HG02884 (cell line): ENCODE measurements around the gene STX1B.
"Not testable (repeated sequence)": the region's sequence is repeated elsewhere in the genome, so short reads cannot be mapped to it uniquely, and the experiment has no call there.

ENCODE experiments used
- ATAC-seq: cut with Tn5 transposase; IDR thresholded peaks from one replicate; pipeline ENCODE4 v1.9.1; 2021; ENCODE audit warnings: mild to moderate bottlenecking, moderate library complexity; ENCODE audit not compliant: unreplicated experiment

The STX1B gene

GRCh38 chr16:31016018-31016417, 5.6 kb upstream of the STX1B start:
- no peak for ATAC-seq

- not testable (repeated sequence) for ATAC-seq
These were observed 2.9 kb upstream of the STX1B start for GRCh38 chr16:31013292-31013691.

GRCh38 chr16:31011815-31012214, 1.4 kb upstream of the STX1B start:
- ATAC-seq: not testable (repeated sequence)

- ATAC-seq: no peak
These were observed 399 bp downstream of the STX1B start for GRCh38 chr16:31009894-31010584.

GRCh38 chr16:31009120-31009519, 1.3 kb downstream of the STX1B start:
- no peak for ATAC-seq

GRCh38 chr16:31008551-31008950, 1.9 kb downstream of the STX1B start:
- no peak for ATAC-seq

GRCh38 chr16:31008149-31008548, 2.3 kb downstream of the STX1B start:
- no peak for ATAC-seq

GRCh38 chr16:31007684-31008083, 2.8 kb downstream of the STX1B start:
- no peak for ATAC-seq

- ATAC-seq: no peak
These were observed 3.8 kb downstream of the STX1B start for GRCh38 chr16:31006589-31006988.

- no peak for ATAC-seq
These were observed 4.4 kb downstream of the STX1B start for GRCh38 chr16:31006086-31006385.

GRCh38 chr16:31005350-31006085, 4.9 kb downstream of the STX1B start:
- ATAC-seq: no peak

- ATAC-seq: no peak
These were observed 5.8 kb downstream of the STX1B start for GRCh38 chr16:31004658-31005057.

- ATAC-seq: no peak
These were observed 6.7 kb downstream of the STX1B start for GRCh38 chr16:31003744-31004143.

- no peak for ATAC-seq
These were observed 7.5 kb downstream of the STX1B start for GRCh38 chr16:31002862-31003341.

- no peak for ATAC-seq
These were observed 8.2 kb downstream of the STX1B start for GRCh38 chr16:31002250-31002700.

GRCh38 chr16:31001507-31002249, 8.8 kb downstream of the STX1B start:
- no peak for ATAC-seq

GRCh38 chr16:31000671-31001382, 9.6 kb downstream of the STX1B start:
- no peak for ATAC-seq

- ATAC-seq: no peak
These were observed 11.3 kb downstream of the STX1B start for GRCh38 chr16:30998852-30999761.

GRCh38 chr16:30997725-30998711, 12.4 kb downstream of the STX1B start:
- no peak for ATAC-seq
